Activated CD8-positive, alpha-beta memory T cell treated with anti-CD3 and anti-CD28 coated beads, Interleukin-2, amount 50 U/mL, for 24 hours (primary cell): ENCODE data around the gene FLYWCH2.
"Not testable (repeated sequence)": the region's sequence is repeated elsewhere in the genome, so short reads cannot be mapped to it uniquely, and the experiment has no call there.

Experiments
- DNase-seq: peaks from one replicate; pipeline ENCODE4 v3.0.0-alpha.2; 2020; ENCODE audit errors: extremely low read depth

Gene FLYWCH2

DNA sequence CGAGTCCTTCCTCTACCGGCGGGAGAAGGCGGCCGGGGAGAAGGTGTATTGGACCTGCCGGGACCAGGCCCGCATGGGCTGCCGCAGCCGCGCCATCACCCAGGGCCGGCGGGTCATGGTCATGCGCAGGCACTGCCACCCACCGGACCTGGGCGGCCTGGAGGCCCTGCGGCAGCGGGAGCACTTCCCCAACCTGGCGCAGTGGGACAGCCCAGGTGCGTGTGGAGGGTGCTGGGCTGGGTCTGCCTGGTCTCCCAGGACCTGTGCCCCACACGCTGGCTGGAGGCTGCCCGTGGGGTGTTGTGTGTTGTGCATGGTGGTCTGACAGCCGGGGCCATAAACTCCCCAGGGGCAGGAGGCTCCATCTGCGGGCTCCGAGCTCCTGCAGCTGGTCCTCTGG is 54.2 kb downstream of the FLYWCH2 start:
- no peak for DNase-seq

DNA sequence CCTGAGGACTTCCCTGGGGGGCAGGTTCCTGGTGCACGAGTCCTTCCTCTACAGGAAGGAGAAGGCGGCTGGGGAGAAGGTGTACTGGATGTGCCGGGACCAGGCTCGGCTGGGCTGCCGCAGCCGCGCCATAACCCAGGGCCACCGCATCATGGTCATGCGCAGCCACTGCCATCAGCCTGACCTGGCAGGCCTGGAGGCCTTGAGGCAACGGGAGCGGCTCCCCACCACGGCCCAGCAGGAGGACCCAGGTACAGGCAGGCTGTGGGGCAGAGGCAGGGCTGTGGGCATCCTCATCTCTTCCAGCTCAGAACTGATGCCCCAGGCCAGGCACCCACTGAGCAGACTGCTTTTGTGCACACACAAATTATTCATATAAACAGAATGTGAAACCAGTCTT is 55.2 kb downstream of the FLYWCH2 start:
- DNase-seq, result no peak

DNA sequence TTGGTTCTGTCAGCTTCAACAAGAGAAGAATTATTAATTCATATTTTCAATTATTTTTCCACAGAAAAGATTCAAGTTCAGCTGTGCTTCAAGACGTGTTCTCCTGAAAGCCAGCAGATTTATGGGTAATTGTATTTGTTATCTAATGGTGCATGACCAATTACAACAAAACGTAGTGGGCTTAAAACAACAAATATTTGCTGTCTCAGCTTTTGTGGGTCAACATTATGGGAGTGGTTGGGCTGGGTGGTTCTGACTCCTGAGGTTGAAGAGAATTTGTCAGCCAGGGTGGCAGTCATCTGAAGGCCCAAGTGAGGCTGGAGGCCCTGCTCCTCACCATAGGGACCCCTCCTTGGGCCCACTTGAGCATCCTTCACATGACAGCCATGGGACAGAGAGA is 57.0 kb downstream of the FLYWCH2 start:
- DNase-seq, result no peak

DNA sequence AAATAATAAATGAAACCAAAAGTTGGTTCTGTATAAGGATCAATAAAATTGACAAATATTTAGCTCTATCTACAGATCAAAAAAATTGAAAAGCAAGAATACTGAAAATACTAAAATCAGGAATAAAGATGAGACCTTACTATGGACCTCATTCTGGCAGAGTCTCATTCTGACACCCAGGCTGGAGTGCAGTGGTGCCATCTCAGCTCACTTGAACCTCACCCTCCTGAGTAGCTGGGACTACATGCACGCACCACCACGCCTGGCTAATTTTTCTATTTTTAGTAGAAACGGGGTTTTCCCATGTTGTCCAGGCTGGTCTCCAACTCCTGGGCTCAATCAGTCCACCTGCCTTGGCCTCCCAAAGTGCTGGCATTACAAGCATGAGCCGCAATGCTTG is 59.0 kb downstream of the FLYWCH2 start:
- no peak for DNase-seq

DNA sequence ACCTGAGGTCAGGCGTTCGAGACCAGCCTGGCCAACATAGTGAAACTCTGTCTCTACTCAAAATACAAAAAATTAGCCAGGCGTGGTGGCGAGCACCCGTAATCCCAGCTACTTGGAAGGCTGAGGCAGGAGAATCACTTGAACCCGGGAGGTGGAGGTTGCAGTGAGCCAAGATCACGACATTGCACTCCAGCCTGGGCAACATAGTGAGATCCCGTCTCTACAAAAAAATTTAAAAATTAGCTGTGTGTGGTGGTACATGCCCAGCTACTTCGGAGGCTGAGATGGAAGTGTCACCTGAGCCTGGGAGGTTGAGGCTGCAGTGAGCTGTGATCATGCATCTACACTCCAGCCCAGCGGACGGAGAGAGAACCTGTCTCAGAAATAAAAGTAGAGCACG is 60.7 kb downstream of the FLYWCH2 start:
- not testable (repeated sequence) for DNase-seq

DNA sequence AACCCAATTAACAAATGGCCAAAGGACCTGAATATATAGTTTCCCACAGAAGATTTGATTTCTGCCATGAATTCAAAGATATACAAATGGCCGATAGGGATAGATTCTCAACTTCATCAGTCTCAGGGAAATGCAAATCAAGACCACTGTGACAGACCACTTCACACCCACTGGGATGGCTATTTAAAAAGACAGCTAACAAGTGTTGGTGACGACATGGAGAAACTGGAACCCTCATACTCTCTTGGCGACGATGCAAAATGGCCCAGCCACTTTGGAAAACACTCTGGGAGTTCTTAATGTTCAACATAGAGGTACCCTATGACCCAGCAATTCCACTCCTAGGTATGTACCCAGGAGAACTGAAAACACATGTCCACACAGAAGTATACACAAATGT is 63.6 kb downstream of the FLYWCH2 start:
- no peak for DNase-seq
